DLD1 (cell line): ENCODE data around the gene GPR39.
"Not testable (repeated sequence)": the region's sequence is repeated elsewhere in the genome, so short reads cannot be mapped to it uniquely, and the experiment has no call there.

Experiments
- in situ Hi-C: cut with HindIII; loops from 2 replicates; pipeline ENCODE4 v1.10.0; 2017; ENCODE audit warnings: low sequenced_read_pairs

GPR39 gene

GRCh38 chr2:132489150-132489549 is 72.5 kb downstream of the GPR39 start:
- in situ Hi-C loops = no loop called here

- in situ Hi-C loops = no loop called here
These were observed 79.3 kb downstream of the GPR39 start for GRCh38 chr2:132495881-132496280.

DNA sequence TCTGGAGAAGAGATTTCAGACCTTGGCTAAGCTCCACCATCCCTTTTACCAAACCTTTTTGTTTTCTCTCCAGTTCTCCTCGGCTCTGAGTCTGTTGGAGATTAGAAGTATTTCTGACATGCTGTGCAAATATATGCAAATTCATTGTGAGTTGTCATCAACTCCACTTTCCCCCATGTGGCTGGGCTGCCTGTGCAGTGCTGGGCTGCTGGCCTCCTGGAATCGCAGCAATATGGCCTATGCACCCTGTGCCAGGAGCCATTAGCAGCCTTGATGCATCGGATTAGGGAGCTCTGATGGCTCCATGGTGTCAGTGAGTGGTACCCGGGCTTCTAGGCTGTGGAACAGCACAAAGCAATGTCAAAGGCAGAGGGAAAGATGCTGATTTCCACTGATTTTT is 80.0 kb downstream of the GPR39 start:
- in situ Hi-C loops = no loop called here

GRCh38 chr2:132497591-132497990 is 81.0 kb downstream of the GPR39 start:
- in situ Hi-C loops = no loop called here

DNA sequence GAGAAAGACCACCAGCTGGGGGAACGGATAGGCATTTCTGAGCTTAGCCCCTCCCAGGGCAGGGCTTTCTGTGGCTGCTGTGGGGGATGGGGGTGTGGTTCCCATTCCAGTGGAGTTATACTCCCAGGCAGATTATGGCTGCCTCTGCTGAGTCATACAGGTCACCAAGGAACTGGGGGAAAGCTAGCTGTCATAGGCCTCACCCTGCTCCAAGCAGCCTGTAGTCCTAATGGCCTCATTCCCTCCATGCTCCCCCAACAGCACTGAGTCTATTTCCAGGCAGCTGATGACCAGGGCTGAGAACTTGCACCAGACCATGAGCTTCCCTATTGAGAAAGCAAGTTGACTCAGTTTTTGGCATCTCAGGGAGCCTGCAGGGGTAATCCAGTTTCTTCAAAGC is 87.1 kb downstream of the GPR39 start:
- in situ Hi-C loops = no loop called here

DNA sequence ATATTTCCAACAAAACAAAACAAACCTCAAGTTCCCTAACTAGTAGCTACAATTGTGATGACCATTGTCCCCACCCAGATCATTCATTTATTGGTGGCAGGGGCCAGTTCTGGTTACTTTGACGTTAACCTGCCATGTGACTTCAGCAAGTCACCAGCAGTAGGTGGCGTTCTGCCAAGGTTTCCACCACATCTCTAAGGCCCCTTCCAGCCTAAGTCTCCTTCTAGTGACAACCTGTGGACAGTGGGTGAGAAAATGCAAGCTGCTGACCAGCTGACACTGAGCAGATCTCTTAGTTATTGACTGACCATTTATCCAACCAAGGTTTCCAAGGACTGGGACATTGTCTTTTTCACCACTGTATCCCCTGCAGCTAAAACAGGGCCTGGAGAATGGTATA is 98.4 kb downstream of the GPR39 start:
- in situ Hi-C loops = no loop called here

DNA sequence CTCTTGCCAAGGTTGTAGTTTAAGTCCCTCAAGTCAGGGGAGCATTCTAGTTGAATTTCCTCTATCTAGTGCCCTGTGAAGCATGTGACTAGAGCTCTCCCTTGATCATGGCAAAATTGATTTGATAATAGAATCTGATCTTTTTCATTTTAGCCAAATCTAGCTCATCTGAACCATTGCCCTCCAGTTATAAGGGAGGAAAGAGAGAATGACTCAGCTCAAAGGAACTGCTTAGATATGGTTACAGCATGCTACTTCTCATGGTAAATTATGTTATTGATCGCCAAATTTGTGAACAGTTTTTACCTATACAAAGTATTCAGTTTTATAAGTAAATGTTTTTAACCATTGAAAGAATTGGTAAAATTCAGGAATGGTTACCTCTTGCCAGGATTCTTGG is 100.8 kb downstream of the GPR39 start:
- in situ Hi-C loops = no loop called here

DNA sequence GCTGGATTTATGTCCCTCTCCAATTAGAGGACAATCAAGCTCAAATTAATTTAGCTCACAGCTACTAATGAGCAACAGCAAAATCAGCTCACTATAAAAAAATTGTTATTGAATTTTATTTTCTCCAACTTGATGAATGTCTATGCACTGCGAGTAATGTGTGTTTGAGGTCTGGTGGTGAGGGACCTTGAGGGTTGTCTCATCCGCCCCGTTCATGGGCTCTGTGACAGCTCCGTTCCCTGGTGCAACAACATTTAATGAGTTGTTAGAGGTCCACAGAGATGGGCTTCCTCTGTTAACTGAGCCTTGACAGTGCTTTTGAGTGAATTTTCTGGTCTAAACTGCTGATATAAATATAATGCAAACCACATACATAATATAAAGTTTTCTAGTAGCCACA is 101.7 kb downstream of the GPR39 start:
- in situ Hi-C loops = no loop called here

DNA sequence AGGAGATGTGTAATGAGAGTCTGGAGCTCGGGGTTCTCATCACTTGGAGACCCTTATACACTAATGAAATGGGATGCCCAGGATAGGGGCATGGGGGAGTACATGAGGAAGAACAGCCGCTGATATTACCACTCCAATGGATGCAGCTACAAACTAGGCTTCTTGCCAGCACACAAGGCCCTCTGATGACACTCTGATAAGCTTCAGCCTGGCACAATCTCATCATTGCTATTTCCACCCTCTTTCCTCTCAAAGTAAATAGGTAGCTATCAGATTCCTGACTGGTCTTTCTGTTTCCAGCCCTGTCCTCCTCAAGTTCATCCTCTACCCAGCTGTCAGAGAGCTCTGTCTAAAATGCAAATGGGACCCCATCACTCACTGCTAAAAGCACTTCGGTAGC is 103.0 kb downstream of the GPR39 start:
- in situ Hi-C loops = no loop called here

- in situ Hi-C loops = no loop called here
These were observed 104.7 kb downstream of the GPR39 start for GRCh38 chr2:132521341-132521740.

GRCh38 chr2:132522901-132523300 is 106.3 kb downstream of the GPR39 start:
- in situ Hi-C loops = no loop called here

GRCh38 chr2:132537061-132537460 is 120.5 kb downstream of the GPR39 start:
- in situ Hi-C loops = not testable (repeated sequence)

- in situ Hi-C loops = no loop called here
These were observed 121.8 kb downstream of the GPR39 start for GRCh38 chr2:132538331-132538855.

- in situ Hi-C loops = no loop called here
These were observed 123.6 kb downstream of the GPR39 start for GRCh38 chr2:132540166-132540565.

- in situ Hi-C loops = no loop called here
These were observed 126.5 kb downstream of the GPR39 start for GRCh38 chr2:132542953-132543569.

DNA sequence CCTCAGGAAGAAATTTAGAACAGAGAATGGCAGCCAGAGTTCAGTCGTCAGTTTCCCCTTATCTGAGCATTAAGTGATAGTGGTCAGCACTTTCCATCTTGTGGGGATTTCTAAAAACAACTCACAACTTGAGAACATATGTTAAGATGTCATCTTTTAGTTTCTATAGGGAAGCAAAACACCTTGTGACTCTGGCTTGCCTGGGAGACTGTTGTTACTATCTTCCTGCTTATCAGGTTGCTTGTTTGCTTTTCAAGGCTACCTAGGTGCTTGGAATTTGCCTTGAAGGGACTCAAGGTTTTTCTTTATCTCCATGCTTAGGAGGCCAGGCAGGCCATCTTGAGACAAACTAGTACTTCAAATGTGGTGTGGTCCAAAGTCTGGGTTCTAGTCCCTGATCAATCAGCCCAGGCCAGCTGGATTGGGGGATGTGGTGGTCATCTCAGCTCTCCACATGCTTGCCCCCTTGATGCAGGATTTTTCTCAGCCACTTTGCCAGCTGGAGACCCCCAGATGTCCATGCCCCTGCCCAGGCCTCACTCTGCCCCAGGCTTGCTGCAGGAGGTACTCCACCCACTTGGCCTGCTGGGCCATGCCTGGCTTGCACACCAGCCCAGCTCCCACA is 127.5 kb downstream of the GPR39 start:
- in situ Hi-C loops = no loop called here

DNA sequence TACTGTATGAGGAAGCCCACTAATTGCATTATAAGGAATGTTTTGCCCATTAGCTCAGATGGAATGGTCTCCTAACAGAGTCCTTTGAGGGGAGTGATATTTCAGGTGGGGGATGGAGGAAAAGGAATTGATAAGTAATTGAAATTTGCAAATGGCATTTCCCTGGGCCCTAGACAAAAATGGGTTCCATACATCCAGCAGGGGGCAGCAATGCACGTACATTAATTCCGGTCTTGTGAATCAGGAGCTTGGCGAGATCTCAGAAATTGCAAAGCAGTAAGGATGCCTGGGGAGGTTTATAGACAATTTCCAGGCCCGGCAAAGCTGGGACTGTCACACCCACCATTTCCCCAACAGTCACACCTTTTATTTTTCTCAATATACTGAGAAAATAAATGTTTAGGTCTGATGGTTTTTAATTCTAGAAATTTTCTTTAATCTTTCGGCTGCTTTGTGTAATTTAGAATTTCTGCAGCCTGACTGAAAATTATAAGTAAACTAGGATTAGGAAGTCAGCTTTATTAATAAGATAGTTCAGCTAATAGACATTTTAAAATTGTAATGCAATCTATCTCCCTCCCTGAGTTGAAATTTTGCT is 130.6 kb downstream of the GPR39 start:
- in situ Hi-C loops = no loop called here

DNA sequence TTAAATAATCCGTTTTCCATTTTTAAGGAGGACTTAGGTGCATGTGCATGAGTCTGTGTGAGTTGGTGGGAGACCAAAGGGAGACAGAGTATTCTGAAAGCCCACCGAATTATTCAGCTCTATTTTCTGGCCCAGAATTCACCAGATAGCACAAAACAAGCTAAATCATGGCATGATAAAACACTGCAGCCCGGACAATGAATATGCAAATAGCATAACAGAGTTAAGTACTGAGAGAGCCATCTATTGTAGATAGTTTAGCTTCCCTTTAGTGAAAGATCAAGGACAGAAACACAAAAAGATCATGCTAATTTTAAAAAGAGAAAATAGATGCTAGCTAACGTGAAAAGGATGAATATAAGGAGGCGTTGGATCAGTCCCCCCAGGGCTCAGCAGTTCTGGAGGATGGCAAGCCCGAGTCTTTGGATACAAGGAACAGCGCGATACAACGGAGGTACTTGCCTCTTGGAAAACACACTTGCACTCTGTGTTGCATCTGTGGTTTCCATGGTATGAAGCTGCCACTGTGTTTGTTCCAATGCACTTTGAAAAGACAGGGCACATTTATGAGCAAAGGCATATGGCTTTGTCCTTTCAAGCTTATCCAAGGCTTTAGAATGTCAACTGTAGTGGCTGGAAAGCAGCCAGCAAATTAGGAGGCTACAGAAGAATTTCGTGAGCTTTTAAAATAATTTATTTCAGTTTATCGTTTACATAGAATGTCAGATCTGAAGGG is 133.5 kb downstream of the GPR39 start:
- in situ Hi-C loops = no loop called here

DNA sequence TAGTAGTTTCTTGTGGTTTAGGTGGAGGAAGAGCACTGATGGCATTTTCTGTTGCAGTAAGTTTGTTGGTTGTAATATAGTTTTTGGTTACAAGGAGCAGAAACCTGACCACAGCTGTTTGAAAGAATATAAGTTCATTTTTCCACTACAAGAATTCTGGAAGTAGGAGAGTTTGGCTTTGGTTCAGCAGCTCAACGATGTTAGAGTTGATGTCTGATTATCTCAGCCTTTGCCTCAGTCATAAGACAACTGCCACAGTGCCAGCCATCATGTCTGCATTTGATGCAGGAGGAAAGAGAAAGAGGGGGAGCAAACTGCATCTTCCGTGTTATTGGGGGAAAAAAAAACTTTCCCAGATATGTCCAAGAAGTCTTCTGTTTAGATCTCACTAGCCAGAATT is 134.3 kb downstream of the GPR39 start:
- in situ Hi-C loops = no loop called here

- in situ Hi-C loops = no loop called here
These were observed 141.1 kb downstream of the GPR39 start for GRCh38 chr2:132557694-132558093.

GRCh38 chr2:132559326-132559725 is 142.7 kb downstream of the GPR39 start:
- in situ Hi-C loops = no loop called here

DNA sequence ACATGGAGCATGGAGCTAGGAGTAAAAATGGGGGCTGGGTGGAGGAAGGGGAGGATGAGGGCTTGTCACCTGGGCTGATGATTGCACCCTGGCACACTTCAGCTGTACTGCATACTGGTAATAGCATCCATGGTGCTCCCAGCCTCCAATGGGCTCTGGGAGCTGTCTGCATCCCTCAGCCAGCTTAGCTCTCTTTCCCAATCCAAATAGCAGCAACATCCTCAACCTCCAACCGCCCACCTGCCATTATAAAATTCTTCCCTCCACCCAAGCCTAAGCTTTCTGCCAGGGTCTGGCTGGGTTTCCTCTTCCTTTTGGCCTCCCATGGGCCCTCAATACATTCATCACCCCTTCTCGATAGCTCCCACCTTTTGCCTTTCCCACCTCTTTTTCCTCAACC is 143.3 kb downstream of the GPR39 start:
- in situ Hi-C loops = no loop called here
